Activated T-helper 1 cell treated with Interleukin-2 at 50 U/mL for 16 hours (primary cell): ENCODE measurements around the gene CCDC186.

Experiments used
- DNase-seq: peaks from one replicate; pipeline ENCODE4 v3.0.0-alpha.2; 2020; ENCODE audit warnings: low read depth

Gene CCDC186

GRCh38 chr10:114110174-114110972 is 63.6 kb downstream of the CCDC186 start:
- DNase-seq: no peak

GRCh38 chr10:114103284-114103683 is 70.7 kb downstream of the CCDC186 start:
- no peak for DNase-seq

GRCh38 chr10:114102256-114102655 is 71.7 kb downstream of the CCDC186 start:
- DNase-seq: no peak

- DNase-seq: no peak
These were observed 72.9 kb downstream of the CCDC186 start for GRCh38 chr10:114100848-114101741.

- no peak for DNase-seq
These were observed 77.1 kb downstream of the CCDC186 start for GRCh38 chr10:114096864-114097263.

GRCh38 chr10:114095559-114096337 is 78.3 kb downstream of the CCDC186 start:
- no peak for DNase-seq

GRCh38 chr10:114094795-114095194 is 79.2 kb downstream of the CCDC186 start:
- no peak for DNase-seq

GRCh38 chr10:114087655-114088054 is 86.3 kb downstream of the CCDC186 start:
- DNase-seq: no peak

GRCh38 chr10:114087255-114087654 is 86.7 kb downstream of the CCDC186 start:
- no peak for DNase-seq

GRCh38 chr10:114084215-114084614 is 89.8 kb downstream of the CCDC186 start:
- DNase-seq: no peak

- DNase-seq: no peak
These were observed 91.0 kb downstream of the CCDC186 start for GRCh38 chr10:114083040-114083439.

- DNase-seq: no peak
These were observed 92.0 kb downstream of the CCDC186 start for GRCh38 chr10:114081911-114082583.

GRCh38 chr10:114079421-114079820 is 94.6 kb downstream of the CCDC186 start:
- DNase-seq: no peak

GRCh38 chr10:114078346-114078745 is 95.7 kb downstream of the CCDC186 start:
- DNase-seq: no peak

- DNase-seq: no peak
These were observed 96.2 kb downstream of the CCDC186 start for GRCh38 chr10:114077815-114078219.

- DNase-seq: no peak
These were observed 96.7 kb downstream of the CCDC186 start for GRCh38 chr10:114077347-114077746.

GRCh38 chr10:114075093-114075492 is 98.9 kb downstream of the CCDC186 start:
- no peak for DNase-seq

GRCh38 chr10:114073395-114074186 is 100.4 kb downstream of the CCDC186 start:
- peak; percentile 3 for DNase-seq

GRCh38 chr10:114071178-114071577 is 102.8 kb downstream of the CCDC186 start:
- DNase-seq: no peak
